ENCODE data around the gene SRGAP1. TPM values are rescaled to one million over a fixed set of nuclear protein-coding genes. Genes with fewer than 3 reads are reported as not detected.

Gene SRGAP1
- total and polyA plus RNA-seq, 2 of the 8 experiments (the other 6 are each of a cell fraction or from before 2014, with no cell fraction given): 3.2 to 7.3 TPM

GRCh38 chr12:63909746-63910145 is 65.2 kb downstream of the SRGAP1 start:
- TF ChIP-seq TBP (IDR thresholded peaks at IDR 0.05; ENCODE audit: low read depth, low read length): no peak
- TF ChIP-seq BRCA1 (IDR thresholded peaks at IDR 0.05; ENCODE audit: low read depth, low read length): no peak
- TF ChIP-seq RBBP5 (IDR thresholded peaks at IDR 0.05; ENCODE audit: borderline replicate concordance, low read depth, low read length): no peak
- no peak for TF ChIP-seq POU5F1 (IDR thresholded peaks at IDR 0.05; ENCODE audit: low read depth, low read length)
- Histone ChIP-seq H3K18ac (ENCODE audit: extremely low read depth, low read length) (no peak overlapping the region), H3K79me1 (ENCODE audit: low read depth, low read length) (no peaks in the 10 kb centered on the region), H3K4me1 (replicated peaks in 1 of 4; ENCODE audit: control insufficient read depth in 3 of 4, insufficient read depth in 4 of 4, low read length in 3 of 4) (no peaks in the 10 kb centered on the region), H3K23me2 (ENCODE audit: low read depth, low read length) (no peaks in the 10 kb centered on the region), H2BK15ac (ENCODE audit: low read length) (no peak overlapping the region), H3K4ac (replicated peaks; ENCODE audit: insufficient read length, low read depth, low read length) (no peak overlapping the region), H3K27ac (ENCODE audit: low read depth, low read length) (no peak overlapping the region), H3K9ac (replicated peaks in 1 of 4; ENCODE audit: extremely low read depth in 1 of 4, low read depth in 3 of 4, low read length in 3 of 4) (no peak overlapping the region), H3K4me2 (ENCODE audit: insufficient read depth in 1 of 2, low read depth in 2 of 2, low read length in 2 of 2) (no peak overlapping the region), H3K56ac (replicated peaks; ENCODE audit: insufficient read length, low read depth, low read length) (no peak overlapping the region), H2AK5ac (ENCODE audit: low read depth, low read length) (no peak overlapping the region), H3K9me3 (ENCODE audit: insufficient read depth in 2 of 2, low read depth in 1 of 2, low read length in 1 of 2) (no peaks in the 10 kb centered on the region), H4K91ac (replicated peaks; ENCODE audit: insufficient read length, low read length) (no peak overlapping the region), H4K20me1 (replicated peaks in 1 of 2; ENCODE audit: control insufficient read depth in 1 of 2, insufficient read depth in 2 of 2, low read length in 2 of 2) (no peaks in the 10 kb centered on the region), H2BK20ac (ENCODE audit: low read length) (no peak overlapping the region), H3K14ac (ENCODE audit: insufficient read length) (no peak overlapping the region), H3K27me3 (replicated peaks in 1 of 4; ENCODE audit: control insufficient read depth in 3 of 4, extremely low read depth in 1 of 4, insufficient read depth in 3 of 4, low read length in 3 of 4) (no peaks in the 10 kb centered on the region), H3K23ac (ENCODE audit: insufficient read length) (no peak overlapping the region), H4K8ac (ENCODE audit: extremely low read depth, insufficient read depth, low read length) (no peak overlapping the region), H3K4me3 (ENCODE audit: extremely low read depth in 1 of 4, insufficient read depth in 2 of 4, low read depth in 3 of 4, low read length in 4 of 4) (no peak overlapping the region), H3K79me2 (ENCODE audit: control insufficient read depth in 1 of 2, insufficient read depth in 2 of 2, low read length in 2 of 2) (no peaks in the 10 kb centered on the region), H4K5ac (ENCODE audit: insufficient read length, low read depth, low read length) (no peak overlapping the region), H3K36me3 (ENCODE audit: control insufficient read depth in 2 of 4, insufficient read depth in 4 of 4, low read length in 3 of 4) (no peaks in the 10 kb centered on the region), H2BK12ac (ENCODE audit: low read depth, low read length) (no peak overlapping the region), H2BK5ac (ENCODE audit: low read depth, low read length) (no peak overlapping the region), H2AFZ (ENCODE audit: low read length) (no peak overlapping the region), H2BK120ac (replicated peaks; ENCODE audit: low read depth, low read length) (no peak overlapping the region)
- DNase-seq (ENCODE audit: low read depth in 1 of 2, low spot score in 2 of 2) (no peak), FAIRE-seq (no peak)
- WGBS, 2 experiments (ENCODE audit: extremely low coverage in 1 of 2, insufficient coverage in 1 of 2, insufficient read length in 1 of 2, insufficient replicate concordance in 2 of 2, low coverage in 1 of 2, low lambda C conversion rate in 2 of 2, missing lambda C conversion rate in 1 of 2): 72% methylated on average over 1 of the region's 1 CpG; no CpG with 5 or more reads in 1 of the 2 experiments
- ChIA-PET POLR2A (ENCODE audit: partially characterized antibody) (no interaction called here), CTCF (ENCODE audit: partially characterized antibody) (no interaction called here)
